Measurements from ENCODE around the gene ERICH6.

The ERICH6 gene

DNA sequence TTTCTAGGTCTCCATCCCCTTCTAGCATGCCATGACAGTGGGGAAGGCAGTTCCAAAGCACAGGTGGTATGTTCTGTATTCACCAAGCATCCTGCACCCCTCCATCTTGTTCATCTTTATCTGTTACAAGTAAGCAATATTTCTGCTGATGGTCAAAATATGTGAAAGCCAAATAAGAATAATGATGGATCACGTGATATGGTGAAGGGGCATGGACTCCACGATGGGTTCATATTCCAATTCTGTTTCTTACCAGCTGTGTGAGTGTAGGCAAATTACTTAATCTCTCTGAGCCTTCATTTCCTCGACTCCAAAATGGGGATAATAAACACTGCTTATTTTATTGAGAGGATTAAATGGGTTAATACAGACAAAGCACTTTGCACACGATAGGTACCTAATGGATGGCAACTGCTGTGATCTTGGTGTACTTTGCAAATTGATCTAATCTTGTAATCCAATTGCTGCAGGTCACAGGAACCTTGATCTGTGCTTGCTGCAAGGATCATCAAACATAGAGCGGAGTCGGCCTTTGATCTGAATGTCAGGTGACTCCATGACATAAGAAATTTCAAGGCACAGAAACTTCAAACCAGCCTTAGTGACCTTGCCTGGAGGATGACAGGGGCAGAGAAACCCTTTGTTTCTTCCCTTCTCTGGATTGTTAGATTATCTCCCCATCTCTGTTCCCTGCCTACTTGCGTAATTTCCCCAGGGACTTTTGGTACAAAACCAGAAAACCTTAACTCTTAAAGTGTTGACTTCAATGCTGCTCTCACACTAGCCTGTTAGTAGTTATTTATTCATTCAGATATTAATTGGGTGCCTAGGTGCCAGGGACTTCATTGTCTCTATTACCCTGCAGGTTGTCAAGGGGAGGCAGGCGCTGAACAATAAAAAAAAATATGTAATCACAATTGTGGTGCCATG, 33.4 kb upstream of the ERICH6 start:
- no peak for DNase-seq (ENCODE audit: low read depth in 2 of 2, low spot score in 1 of 2)

DNA sequence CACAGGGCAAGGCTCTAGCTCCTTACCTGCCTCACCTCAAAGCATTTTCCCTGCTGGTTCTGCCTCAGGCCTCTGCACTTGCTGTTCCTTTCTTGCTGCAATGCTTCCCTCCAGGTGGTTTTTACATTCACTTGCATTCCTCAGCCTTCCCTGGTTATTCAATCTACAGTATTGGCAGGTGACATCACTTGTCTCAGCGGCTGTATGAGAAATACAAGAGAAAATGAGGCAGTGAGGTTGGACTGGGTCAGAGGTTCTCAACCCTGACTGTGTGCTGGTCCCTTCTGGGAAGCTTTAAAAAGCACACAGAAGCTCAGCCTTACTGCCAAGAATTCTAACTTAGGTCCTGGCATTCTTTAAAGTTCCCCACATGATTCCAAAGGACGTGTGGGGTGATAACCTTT, 32.6 kb upstream of the ERICH6 start:
- no peak for DNase-seq (ENCODE audit: low read depth in 2 of 2, low spot score in 1 of 2)

- no peak for DNase-seq (ENCODE audit: low read depth in 2 of 2, low spot score in 1 of 2)
These were observed 31.0 kb upstream of the ERICH6 start for GRCh38 chr3:150734795-150735119.

GRCh38 chr3:150733936-150734794, 30.4 kb upstream of the ERICH6 start:
- no peak for DNase-seq (ENCODE audit: low read depth in 2 of 2, low spot score in 1 of 2)

DNA sequence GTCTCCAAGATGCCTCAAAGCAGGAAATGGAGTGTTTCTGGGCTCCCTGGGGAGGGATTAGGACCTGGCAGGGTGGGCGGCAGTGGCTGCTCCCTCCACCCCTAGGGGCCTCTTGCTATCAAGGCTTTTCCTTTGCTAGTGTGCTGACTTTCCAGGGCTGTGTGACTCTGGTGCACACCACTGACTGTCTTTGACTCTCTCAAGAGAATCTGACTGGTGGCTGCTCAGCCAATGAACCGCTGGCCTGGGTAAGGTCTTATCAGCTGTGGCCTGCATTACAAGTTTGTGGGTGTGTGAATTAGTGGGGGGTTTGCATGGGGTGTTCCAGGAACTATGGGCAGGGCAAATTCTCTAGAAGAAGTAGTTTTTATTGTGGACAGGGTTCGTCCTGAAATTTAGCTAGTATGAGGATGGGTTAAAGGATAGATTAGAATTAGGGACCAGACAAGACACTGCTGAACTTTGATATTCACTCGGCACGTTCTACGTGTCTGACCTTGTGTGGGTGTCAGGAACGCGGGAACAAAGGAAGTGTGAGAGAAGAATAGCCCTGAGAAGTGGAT, 29.7 kb upstream of the ERICH6 start:
- DNase-seq (ENCODE audit: low read depth in 2 of 2, low spot score in 1 of 2): no peak

DNA sequence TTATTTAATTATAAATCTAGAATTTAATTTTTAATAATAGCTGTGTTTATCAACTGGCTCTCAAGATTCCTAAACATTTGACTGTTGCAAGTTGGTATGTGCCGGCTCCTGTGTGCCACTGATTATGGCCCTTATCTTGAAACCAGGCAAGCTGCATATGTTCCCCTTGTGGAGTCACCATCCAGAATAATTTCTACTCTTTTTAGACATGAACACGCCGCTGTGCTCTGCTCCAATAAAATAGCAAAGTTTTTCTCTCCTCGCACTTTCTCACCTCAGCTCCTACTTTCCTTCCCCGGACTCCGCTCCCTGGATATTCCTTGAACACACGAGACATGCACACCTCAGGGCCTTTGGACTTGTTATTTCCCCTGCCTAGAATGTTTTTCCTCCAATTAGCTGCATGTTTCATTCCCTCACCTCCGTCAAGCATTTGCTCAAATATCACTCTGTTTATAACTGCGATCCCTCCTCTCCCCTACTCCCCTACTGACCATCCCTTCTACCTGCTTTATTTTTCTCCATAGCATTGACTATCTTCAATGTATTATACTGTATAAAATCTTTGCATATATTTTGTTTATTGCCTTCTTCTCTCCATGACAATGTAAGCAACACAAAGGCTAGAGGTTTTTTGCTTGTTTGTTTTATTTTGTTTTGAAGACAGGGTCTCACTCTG, 26.1 kb upstream of the ERICH6 start:
- no peak for DNase-seq (ENCODE audit: low read depth in 2 of 2, low spot score in 1 of 2)

DNA sequence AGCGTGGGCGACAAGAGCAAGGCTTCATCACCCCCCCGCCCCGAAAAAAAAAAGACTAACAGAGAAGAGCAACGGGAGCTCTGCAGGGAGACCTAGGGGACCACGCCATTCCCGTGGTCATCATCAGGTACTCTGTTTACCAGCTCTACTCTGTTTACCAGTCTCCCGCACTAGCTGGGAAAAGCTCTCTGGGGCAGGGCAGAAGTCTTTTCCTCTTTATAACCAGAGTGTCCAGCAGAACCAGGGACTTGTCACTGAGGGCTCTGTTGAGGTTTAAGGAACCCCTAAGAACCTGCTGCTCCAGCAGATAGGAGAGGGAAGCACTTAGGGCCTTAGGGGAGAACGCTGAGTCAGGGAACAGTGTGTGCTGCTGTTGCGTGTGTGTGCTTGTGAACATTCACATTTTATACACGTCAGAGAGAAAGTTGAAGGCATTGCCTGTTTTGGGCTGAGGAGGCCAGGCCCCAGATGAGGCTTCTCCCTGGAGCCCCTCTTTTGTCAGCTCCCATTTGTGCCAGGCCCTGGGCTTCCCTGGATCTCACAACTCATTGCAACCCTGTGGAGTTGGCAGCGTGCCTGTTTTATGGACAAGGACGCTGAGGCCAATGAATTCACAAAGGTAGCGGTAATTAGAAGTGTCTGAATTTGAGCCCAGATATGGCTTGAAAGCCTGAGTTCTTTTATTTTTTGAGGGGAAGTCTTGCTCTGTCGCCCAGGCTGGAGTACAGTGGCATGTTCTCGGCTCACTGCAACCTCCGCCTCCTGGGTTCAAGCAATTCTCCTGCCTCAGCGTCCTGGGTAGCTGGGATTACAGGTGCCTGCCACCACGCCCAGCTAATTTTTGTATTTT, 24.2 kb upstream of the ERICH6 start:
- no peak for DNase-seq (ENCODE audit: low read depth in 2 of 2, low spot score in 1 of 2)

DNA sequence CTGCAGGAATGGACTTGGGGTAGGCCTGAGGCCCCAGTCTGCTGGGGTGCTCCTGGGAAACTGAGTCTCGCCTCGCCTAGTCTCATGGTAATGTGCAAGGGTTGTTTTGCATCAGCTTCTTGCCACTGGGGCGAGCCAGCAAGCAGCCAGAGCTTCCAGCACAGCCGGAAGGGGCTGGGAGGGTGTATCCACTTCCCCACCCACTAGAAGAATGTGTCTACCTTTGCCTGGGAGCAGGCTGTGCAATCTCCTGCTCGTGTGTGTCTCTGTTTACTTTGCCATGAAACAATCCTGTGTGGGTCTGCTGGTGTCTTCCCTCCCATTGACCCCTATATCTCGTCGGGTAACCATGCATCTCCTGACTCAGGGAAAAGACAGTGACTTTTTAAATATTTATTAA, 21.8 kb upstream of the ERICH6 start:
- no peak for DNase-seq (ENCODE audit: low read depth in 2 of 2, low spot score in 1 of 2)

DNA sequence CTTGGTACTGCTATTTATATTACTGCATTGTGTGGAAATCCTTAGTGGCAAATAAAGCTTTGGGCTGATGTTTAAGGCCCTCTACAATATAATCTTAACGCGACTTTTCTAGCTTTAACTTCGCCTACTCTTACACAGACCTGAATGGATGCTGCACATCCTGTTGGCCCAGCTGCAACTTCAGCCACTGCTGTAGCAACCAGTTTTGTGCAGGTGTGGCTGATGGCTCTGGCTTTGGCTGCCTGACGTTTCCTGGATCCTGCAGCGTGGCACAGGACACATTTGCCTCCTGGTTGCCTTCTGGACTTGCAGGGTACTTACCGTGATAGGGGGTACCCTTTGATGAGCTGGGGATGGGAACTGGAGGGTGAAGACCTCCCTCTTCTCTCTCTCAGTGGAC, 20.2 kb upstream of the ERICH6 start:
- DNase-seq (ENCODE audit: low read depth in 2 of 2, low spot score in 1 of 2): no peak

DNA sequence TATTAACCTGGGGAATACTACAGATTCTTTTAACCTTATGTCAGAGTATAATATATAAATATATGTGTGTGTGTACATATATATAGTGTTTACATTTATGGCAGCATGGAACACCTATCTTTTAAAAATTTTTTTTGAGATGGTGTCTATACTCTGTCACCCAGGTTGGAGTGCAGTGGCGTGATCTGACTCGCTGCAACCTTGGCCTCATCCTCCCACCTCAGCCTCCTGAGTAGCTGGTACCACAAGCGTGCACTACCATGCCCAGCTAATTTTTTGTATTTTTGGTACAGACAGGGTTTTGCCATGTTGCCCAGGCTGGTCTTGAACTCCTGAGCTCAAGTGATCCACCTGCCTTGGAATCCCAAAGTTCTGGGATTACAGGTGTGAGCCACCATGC, 18.5 kb upstream of the ERICH6 start:
- DNase-seq (ENCODE audit: low read depth in 2 of 2, low spot score in 1 of 2): no peak

GRCh38 chr3:150721285-150722130, 17.8 kb upstream of the ERICH6 start:
- no peak for DNase-seq (ENCODE audit: low read depth in 2 of 2, low spot score in 1 of 2)

- no peak for DNase-seq (ENCODE audit: low read depth in 2 of 2, low spot score in 1 of 2)
These were observed 16.7 kb upstream of the ERICH6 start for GRCh38 chr3:150720444-150720843.

DNA sequence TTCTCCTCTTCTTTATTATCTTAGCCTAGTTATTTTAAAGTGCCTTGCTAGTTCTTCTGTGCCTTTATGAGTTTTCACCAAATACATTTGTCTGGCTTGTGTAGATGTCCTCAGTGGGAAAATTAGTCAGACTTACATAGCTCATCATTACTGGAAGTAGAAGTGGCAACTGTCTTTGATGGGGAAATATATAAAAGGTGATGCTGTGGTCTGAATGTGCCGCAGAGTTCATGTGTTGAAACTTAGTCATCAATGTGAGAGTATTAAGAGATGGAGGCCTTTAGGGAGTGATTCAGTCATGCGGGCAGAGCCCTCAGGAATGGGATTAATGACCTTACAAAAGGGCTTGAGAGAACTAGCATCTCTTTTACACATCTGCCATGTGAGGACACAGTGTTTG, 6.4 kb upstream of the ERICH6 start:
- no peak for DNase-seq (ENCODE audit: low read depth in 2 of 2, low spot score in 1 of 2)

GRCh38 chr3:150703299-150703755, 393 bp downstream of the ERICH6 start:
- DNase-seq (ENCODE audit: low read depth in 2 of 2, low spot score in 1 of 2): peak; percentile 11 to 13

DNA sequence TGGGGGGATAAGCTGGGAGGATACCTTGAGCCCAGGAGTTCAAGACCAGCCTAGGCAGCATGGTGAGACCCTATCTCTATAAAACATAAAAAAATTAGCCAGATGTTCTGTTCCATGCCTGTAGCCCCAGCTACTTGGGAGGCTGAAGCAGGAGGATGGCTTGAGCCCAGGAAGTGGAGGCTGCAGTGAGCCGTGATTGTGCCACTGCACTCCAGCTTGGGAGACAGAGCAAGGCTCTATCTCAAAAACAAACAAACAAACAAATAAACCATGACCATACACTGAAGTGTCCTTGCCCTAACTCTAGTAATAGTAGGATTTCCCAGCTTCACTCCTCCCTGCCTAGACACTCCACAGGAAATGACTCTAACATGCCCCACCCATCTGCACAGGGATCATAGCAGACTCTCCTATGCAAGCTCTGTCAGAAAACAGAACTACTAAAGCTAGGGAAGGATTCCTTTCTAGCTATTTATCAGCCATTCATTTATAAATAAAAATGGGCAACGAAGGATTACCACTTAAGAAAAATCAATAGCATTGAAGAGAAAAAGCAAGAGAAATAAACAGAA, 4.6 kb downstream of the ERICH6 start:
- DNase-seq (ENCODE audit: low read depth in 2 of 2, low spot score in 1 of 2): no peak

- DNase-seq (ENCODE audit: low read depth in 2 of 2, low spot score in 1 of 2): no peak
These were observed 6.1 kb downstream of the ERICH6 start for GRCh38 chr3:150697646-150698045.

- no peak for DNase-seq (ENCODE audit: low read depth in 2 of 2, low spot score in 1 of 2)
These were observed 12.2 kb downstream of the ERICH6 start for GRCh38 chr3:150691414-150692040.

DNA sequence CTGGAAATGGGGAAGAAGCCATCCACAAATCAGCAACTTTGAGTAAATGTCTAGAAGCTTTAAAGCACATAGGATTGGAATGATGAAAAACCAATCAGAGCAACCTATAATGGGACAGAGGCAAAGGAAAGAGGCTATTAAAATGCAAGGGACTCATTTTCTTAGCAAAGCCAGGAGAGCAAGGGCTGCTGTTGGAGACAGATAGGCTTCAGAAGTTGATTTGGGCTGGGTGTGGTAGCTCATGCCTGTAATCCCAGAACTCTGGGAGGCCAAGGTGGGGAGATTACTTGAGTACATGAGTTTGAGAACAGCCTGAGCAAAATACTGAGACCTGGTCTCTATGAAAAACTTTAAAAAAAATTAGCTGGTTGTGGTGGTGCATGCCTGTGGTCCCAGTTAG, 16.1 kb downstream of the ERICH6 start:
- DNase-seq (ENCODE audit: low read depth in 2 of 2, low spot score in 1 of 2): no peak

DNA sequence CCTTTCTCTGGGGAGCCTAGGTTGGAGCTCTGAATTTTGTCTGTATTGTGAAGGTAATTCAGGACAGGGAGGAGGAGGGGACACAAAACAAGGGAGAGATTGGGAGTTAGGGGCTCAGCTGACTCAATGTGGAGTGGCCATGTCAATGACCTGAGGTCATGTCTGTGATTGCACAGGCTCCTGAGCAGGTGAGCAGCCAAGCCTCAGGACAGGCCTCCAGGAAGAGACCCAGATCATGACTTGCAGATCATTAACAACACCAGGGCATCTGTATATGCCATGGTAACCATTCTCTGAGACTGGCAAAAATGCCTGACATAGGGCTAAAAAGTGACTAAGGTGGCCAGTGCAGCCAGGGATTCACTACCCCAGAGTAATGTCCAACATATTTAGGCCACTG, 20.9 kb downstream of the ERICH6 start:
- DNase-seq (ENCODE audit: low read depth in 2 of 2, low spot score in 1 of 2): no peak
